Tibial nerve (tissue), 4 donors: ENCODE data around the gene TLR5. TPM values are rescaled to one million over a fixed set of nuclear protein-coding genes. Genes with fewer than 3 reads are reported as not detected.

ENCODE experiments used
- DNase-seq, 2 donors: peaks; one replicate each; pipeline ENCODE4 v3.0.0-alpha.2; 2019; ENCODE audit warnings: low spot score in 2 of 2
- H3K27ac ChIP-seq, 4 donors: fragments of 200-600 bp; sonication (generic) in 3 of 4; one replicate each; pipeline ENCODE4 v1.5.1; 2017 to 2019; ENCODE audit warnings: mild to moderate bottlenecking in 1 of 4
- H3K27me3 ChIP-seq, 2 donors: fragments of 200-600 bp; sonication (generic) in 1 of 2; one replicate each; pipeline versions ENCODE4 v1.5.1 to v1.6.0; 2017 to 2019
- H3K36me3 ChIP-seq, 3 donors: fragments of 200-600 bp; sonication (generic); one replicate each; pipeline ENCODE4 v1.5.1; 2018 to 2019
- H3K4me1 ChIP-seq, 4 donors: fragments of 200-600 bp; sonication (generic) in 3 of 4; one replicate each; pipeline ENCODE4 v1.5.1; 2017 to 2019
- H3K4me3 ChIP-seq, 4 donors: fragments of 200-600 bp; sonication (generic) in 3 of 4; one replicate each; pipeline ENCODE4 v1.5.1; 2017 to 2019; ENCODE audit warnings: mild to moderate bottlenecking in 1 of 4, moderate library complexity in 1 of 4
- H3K9me3 ChIP-seq, 4 donors: fragments of 200-600 bp; sonication (generic) in 3 of 4; one replicate each; pipeline ENCODE4 v1.5.1; 2017 to 2019
- EP300 ChIP-seq, 2 donors: sonication (generic); formaldehyde crosslinking; IDR thresholded peaks; one replicate each; pipeline ENCODE4 v1.6.1; 2017; ENCODE audit warnings: antibody characterized with exemption in 2 of 2, mild to moderate bottlenecking in 1 of 2
- POLR2A ChIP-seq, 2 donors: fragments of 450-650 bp; IDR thresholded peaks; one replicate each; pipeline ENCODE4 v1.6.1; 2017; ENCODE audit warnings: antibody characterized with exemption in 2 of 2, mild to moderate bottlenecking in 2 of 2, moderate library complexity in 2 of 2
- WGBS, 2 donors: methylation state at CpG; one replicate each; pipeline ENCODE4 v1.1.5; 2018; 5-methylcytosine and 5-hydroxymethylcytosine counted together
- total RNA-seq, 4 donors: library from RNA; depleted of rRNA; stranded (reverse); fragments of >200 nt; gene quantifications; one replicate each; pipeline ENCODE4 v1.1.0, GENCODE V29; 2016
- TF ChIP-seq, protein P1 (sequence below), 5 experiments: fragments of 200-600 bp in 3 of 5; fragments of 450-650 bp in 2 of 5; sonication (generic) in 3 of 5; IDR thresholded peaks; one replicate each; pipeline ENCODE4 v1.5.1; 2016 to 2019; ENCODE audit warnings: antibody characterized with exemption in 5 of 5, mild to moderate bottlenecking in 3 of 5, moderate library complexity in 2 of 5

TLR5 gene
- total RNA-seq, 4 donors from 2014 or later: 3.7 to 19.2 (median 12.4) TPM

DNA sequence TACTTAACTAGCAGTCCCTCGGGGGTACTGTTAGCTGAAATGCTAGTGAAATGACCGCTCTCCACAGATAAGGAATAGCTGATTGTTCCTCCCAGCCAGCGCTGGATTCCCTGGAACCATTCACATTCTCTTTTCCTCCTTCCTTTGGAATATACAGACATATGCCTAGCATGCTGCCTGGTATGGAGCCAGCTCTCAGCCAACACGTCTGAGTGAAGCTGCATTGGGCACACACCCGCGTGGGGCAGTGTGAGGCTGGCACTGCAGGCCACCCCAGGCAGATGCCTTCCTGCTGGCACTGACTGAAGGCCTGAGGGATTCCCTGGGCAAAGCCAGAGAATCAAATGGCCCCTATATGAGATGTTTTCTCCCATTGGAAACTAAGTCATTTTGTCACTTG, 66.7 kb downstream of the TLR5 start:
- no peak for TF ChIP-seq POLR2A (IDR thresholded peaks at IDR 0.05)
- no peak for TF ChIP-seq EP300 (IDR thresholded peaks at IDR 0.05)
- no peaks in the 10 kb centered on the region for H3K36me3 ChIP-seq
- peaks cover 0 to 40% (median 9%) of the 10 kb centered on the region in 4 donors for H3K4me1 ChIP-seq
- H3K9me3 ChIP-seq: no peaks in the 10 kb centered on the region
- no peak overlapping the region for H3K4me3 ChIP-seq
- peak overlapping the region in 1 of 4 donors; percentile 81 for H3K27ac ChIP-seq
- 56 to 69% methylated on average over 6 of the region's 6 CpGs for WGBS, 2 donors
- H3K27me3 ChIP-seq: no peaks in the 10 kb centered on the region
- DNase-seq: no peak

DNA sequence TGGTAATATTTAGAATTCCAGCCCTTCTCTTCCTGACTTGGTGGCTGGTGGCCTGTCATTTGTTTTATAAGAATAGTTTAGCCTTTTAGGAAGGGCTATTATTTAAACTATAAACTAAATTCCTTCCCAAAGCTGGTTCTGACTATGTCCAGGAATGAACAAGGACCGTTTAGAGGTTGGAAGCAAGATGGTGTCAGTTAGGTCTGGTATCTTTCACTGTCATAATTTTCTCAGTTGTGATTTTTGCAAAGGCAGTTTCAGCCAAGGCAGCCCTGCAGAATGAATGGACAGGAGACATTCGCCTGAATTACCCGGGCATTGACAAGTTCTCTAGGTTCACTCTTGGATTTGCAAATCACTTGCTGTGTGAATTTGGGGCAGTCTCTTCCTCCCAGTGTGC, 67.2 kb downstream of the TLR5 start:
- peak overlapping the region in 2 of 4 donors; percentile 64 to 81 for H3K27ac ChIP-seq
- no peaks in the 10 kb centered on the region for H3K36me3 ChIP-seq
- TF ChIP-seq, protein P1, sequence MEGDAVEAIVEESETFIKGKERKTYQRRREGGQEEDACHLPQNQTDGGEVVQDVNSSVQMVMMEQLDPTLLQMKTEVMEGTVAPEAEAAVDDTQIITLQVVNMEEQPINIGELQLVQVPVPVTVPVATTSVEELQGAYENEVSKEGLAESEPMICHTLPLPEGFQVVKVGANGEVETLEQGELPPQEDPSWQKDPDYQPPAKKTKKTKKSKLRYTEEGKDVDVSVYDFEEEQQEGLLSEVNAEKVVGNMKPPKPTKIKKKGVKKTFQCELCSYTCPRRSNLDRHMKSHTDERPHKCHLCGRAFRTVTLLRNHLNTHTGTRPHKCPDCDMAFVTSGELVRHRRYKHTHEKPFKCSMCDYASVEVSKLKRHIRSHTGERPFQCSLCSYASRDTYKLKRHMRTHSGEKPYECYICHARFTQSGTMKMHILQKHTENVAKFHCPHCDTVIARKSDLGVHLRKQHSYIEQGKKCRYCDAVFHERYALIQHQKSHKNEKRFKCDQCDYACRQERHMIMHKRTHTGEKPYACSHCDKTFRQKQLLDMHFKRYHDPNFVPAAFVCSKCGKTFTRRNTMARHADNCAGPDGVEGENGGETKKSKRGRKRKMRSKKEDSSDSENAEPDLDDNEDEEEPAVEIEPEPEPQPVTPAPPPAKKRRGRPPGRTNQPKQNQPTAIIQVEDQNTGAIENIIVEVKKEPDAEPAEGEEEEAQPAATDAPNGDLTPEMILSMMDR (IDR thresholded peaks at IDR 0.05): no peak
- TF ChIP-seq EP300 (IDR thresholded peaks at IDR 0.05) (no peak), POLR2A (IDR thresholded peaks at IDR 0.05) (no peak)
- no peaks in the 10 kb centered on the region for H3K27me3 ChIP-seq
- H3K4me3 ChIP-seq: no peak overlapping the region
- H3K4me1 ChIP-seq: peaks cover 0 to 37% (median 8%) of the 10 kb centered on the region in 4 donors
- H3K9me3 ChIP-seq: no peaks in the 10 kb centered on the region
- 87 to 91% methylated on average over 3 of the region's 3 CpGs for WGBS, 2 donors
- DNase-seq: no peak

DNA sequence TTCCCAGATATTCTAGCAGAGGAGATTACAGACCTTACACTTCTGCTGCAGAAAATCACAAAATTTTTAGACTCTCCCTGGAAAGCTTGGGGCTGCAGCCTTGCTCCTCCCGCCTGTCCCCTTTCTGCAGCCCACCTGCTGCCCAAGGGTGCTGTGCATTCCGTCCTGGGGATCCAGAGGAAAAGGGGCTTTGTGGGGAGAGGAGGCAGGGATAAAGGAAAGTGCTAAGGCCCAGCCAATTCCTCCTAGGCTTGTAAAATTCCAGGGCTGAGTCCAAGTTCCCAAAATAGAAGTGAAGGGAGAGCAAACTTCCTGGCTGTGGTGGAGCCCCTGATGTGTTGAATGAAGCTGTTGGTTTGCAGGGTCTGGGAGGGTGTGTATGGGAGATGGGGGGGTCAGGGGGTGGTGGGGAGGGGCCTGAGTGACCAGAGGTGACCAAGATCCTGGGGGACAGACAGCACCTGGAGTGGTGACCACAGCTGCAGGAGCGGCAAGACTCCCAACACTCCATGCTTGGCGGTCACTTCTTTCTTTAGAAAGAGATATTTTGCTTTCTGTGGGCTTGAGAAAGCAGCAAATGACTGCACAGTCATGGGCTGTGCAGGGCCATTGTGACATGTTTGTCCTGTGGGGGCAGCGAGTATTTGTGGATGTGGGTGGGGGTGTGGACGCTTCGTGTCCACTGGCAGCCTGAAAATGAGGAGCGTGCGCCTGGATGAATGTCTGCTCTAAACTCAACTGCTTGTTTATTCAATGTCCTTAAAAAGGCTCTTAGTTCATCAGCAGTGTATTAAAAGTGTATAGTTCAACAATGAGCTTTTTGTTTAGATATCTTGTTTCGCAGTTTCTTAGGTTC, 68.4 kb downstream of the TLR5 start:
- Histone ChIP-seq H3K4me3 (peak overlapping the region in 1 of 4 donors; percentile 11), H3K4me1 (peaks cover 0 to 37% (median 8%) of the 10 kb centered on the region in 4 donors), H3K9me3 (no peaks in the 10 kb centered on the region), H3K27me3 (no peaks in the 10 kb centered on the region), H3K27ac (peak overlapping the region; percentile 47 to 81 (median 68)), H3K36me3 (no peaks in the 10 kb centered on the region)
- DNase-seq: no peak
- 25 to 30% methylated on average over 10 of the region's 10 CpGs for WGBS, 2 donors
- TF ChIP-seq EP300 (IDR thresholded peaks at IDR 0.05): peak; percentile 14 to 80
- TF ChIP-seq, protein P1 (IDR thresholded peaks at IDR 0.05): peak in 1 of 5 experiments; percentile 19
- peak in 1 of 2 donors; percentile 27 for TF ChIP-seq POLR2A (IDR thresholded peaks at IDR 0.05)

DNA sequence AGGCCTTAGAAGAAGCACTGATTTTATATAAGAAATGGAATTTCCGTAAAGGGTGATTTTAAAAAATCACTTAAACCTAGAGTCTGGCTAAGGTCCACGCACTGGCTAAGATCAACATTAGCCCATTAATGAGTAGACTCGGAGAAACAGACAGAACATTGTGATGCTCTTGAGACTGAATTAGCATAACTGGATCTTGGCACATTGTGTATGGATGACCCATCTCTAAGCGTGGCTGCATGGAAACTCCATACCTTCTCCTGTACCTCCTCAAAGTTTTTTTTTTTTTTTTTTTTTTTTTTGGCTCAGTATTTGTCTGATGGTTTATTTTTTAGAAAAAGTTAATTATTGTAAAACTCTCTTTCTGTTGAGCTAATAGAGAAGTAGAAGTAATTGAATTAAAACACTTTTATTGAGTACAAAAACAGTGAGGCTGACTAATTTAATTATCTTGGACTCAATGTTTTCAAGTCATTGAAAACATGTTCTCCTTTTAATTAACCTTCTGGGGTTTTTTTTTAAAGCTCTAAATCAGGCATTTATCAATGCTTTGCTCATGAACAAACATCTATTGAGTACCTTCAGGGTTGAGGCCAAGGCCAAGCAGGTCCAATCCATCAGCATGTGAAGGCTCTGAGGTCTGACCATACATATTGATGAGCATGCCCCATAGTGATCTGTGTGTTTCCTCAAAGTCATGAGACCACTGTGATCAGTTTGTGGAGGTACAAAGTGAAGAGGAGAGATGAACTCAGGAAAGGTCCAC, 74.0 kb downstream of the TLR5 start:
- TF ChIP-seq EP300 (IDR thresholded peaks at IDR 0.05) (no peak), POLR2A (IDR thresholded peaks at IDR 0.05) (no peak)
- TF ChIP-seq, protein P1 (IDR thresholded peaks at IDR 0.05): no peak
- no peak overlapping the region for H3K27ac ChIP-seq
- peaks cover 0 to 9% (median 2%) of the 10 kb centered on the region in 4 donors for H3K4me1 ChIP-seq
- no peak for DNase-seq
- no peak overlapping the region for H3K4me3 ChIP-seq
- no peaks in the 10 kb centered on the region for H3K36me3 ChIP-seq
- 52 to 56% methylated on average over 4 of the region's 4 CpGs for WGBS, 2 donors
- H3K27me3 ChIP-seq: no peaks in the 10 kb centered on the region
- no peaks in the 10 kb centered on the region for H3K9me3 ChIP-seq

DNA sequence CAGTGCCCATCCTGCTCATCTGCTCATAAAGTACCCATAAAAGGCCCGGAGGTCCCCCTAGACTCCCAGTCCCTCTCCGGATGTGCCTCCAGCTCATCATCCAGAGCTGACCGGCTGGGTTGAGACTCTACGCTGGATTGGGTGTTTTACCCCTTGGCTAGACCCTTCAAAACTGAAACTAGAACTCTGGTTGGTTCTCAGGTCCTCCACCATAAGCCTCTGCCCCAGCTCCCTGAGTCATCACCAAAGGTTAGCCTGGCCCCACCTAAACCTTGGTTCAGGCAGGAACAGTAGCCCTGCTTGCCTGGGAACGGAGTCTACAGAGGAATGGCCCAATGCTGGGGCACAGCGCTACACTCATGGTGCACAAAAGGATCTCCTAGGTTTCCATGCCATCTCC, 75.1 kb downstream of the TLR5 start:
- WGBS, 2 donors: 95 to 98% methylated on average over 6 of the region's 6 CpGs
- no peak for TF ChIP-seq EP300 (IDR thresholded peaks at IDR 0.05)
- TF ChIP-seq, protein P1 (IDR thresholded peaks at IDR 0.05): no peak
- no peak for TF ChIP-seq POLR2A (IDR thresholded peaks at IDR 0.05)
- H3K9me3 ChIP-seq: no peaks in the 10 kb centered on the region

More for the DNA sequence above, 75.1 kb downstream of the TLR5 start:
- Histone ChIP-seq H3K4me1 (peaks cover 0 to 3% (median 0%) of the 10 kb centered on the region in 4 donors), H3K36me3 (no peaks in the 10 kb centered on the region), H3K27me3 (no peaks in the 10 kb centered on the region), H3K4me3 (no peak overlapping the region), H3K27ac (no peak overlapping the region)
- no peak for DNase-seq
